GM19035 (cell line): ENCODE data around the gene LZTS3.
"Not testable (repeated sequence)": the region's sequence is repeated elsewhere in the genome, so short reads cannot be mapped to it uniquely, and the experiment has no call there.

Source experiments
- ATAC-seq: cut with Tn5 transposase; IDR thresholded peaks from one replicate; pipeline ENCODE4 v1.9.1; 2021; ENCODE audit not compliant: unreplicated experiment

The LZTS3 gene

DNA sequence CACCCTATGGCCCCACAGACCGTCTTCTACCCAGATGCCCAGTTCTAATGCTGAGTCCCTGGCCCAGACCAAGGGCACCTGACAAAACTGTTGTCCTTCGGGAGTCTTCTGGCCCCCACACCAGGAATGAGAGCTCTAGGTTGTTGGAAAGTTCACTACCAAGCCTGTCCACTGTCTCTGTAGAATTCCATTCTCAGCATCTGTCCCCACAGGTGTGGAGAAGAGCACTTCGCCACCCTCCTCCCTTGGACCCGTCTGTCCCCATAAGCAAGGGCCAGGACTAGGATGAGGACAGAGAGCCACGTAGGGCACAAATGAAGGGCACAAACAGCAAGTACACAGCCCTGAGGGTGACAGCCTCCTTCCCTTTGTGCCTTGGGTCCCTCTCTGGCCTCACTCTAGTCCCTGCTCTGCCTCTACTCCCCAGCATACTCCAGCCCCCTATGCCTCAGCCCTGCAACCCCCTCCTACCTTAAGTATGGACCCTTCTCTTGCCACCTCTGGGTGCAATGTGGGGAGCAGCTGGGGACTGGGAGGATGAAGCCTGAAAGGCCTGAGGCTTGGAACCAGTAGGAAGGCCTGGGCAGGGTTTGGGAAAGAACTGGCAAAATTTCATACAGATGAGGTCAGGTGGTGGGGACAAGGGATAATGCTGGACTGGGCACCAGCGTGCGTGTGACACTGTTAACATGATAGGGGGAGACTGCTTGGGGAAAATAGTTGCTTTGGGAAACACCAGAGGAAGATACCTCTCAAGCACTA lies 4.3 kb downstream of the LZTS3 start:
- no peak for ATAC-seq

DNA sequence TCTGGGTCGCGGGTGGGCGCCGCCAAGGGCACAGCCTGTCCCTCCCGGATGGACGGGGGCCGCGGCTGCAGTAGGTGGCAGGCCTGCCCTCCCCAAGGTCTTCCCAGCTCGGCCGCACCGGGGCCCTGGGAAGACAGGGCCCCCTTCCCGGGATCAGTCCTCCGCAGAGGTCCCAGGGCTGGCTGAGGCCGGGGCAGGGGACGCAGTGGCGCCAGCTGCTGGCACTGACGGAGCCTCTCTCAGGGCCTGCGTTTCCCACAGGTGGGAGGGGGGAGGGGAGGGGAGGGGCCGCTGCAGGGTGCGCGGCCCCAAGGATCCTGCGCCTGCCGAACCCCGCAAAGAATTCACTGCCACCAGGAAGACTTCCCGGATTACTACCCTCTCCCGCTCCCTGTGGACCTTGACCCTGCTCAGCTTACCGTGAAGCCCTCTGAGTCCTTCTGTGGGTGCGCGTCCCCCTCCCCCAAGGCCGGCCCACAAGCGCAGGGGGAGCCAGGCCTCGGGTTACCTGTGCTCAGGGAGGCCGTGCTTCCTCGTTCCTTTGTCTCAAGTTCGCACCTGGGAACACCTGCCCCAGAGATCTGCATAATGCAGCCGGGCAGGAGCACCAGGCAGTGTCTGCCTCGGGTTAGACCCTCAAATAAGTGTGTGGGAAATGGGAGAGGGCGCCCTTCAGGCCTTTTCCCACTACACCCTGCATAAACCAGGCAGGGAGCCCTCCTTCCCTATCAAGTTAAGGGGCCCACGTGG lies 5.1 kb downstream of the LZTS3 start:
- ATAC-seq = no peak

- no peak for ATAC-seq
Measured at GRCh38 chr20:3167738-3168078, 5.6 kb downstream of the LZTS3 start.

DNA sequence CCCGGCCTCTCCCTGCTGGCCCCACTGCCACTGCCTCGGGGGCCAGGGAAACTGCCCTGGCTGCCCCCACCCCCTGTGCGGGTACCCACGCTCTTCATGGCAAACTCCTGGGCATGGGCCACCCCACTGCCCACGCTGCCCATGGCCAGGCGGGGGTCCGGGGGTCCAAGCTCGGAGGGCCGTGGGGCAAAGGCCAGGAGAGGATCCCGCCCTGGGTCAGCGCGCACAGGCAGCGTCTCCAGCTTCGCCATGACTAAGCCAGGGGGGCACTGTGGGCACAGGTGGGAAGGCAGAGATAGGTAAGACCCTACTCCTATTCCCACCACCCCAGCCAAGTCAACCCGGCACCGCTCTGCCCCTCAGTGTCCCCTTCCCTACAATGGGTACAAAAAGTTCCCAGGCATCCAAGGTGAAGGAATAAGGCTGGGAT lies 6.4 kb downstream of the LZTS3 start:
- no peak for ATAC-seq

- ATAC-seq = no peak
Measured at GRCh38 chr20:3166338-3166912, 6.9 kb downstream of the LZTS3 start.

GRCh38 chr20:3165473-3166337 lies 7.6 kb downstream of the LZTS3 start:
- no peak for ATAC-seq

GRCh38 chr20:3164763-3165410 lies 8.5 kb downstream of the LZTS3 start:
- no peak for ATAC-seq

GRCh38 chr20:3164043-3164762 lies 9.1 kb downstream of the LZTS3 start:
- ATAC-seq = no peak

GRCh38 chr20:3163099-3164042 lies 10.0 kb downstream of the LZTS3 start:
- ATAC-seq = no peak

GRCh38 chr20:3162080-3162611 lies 11.2 kb downstream of the LZTS3 start:
- no peak for ATAC-seq

DNA sequence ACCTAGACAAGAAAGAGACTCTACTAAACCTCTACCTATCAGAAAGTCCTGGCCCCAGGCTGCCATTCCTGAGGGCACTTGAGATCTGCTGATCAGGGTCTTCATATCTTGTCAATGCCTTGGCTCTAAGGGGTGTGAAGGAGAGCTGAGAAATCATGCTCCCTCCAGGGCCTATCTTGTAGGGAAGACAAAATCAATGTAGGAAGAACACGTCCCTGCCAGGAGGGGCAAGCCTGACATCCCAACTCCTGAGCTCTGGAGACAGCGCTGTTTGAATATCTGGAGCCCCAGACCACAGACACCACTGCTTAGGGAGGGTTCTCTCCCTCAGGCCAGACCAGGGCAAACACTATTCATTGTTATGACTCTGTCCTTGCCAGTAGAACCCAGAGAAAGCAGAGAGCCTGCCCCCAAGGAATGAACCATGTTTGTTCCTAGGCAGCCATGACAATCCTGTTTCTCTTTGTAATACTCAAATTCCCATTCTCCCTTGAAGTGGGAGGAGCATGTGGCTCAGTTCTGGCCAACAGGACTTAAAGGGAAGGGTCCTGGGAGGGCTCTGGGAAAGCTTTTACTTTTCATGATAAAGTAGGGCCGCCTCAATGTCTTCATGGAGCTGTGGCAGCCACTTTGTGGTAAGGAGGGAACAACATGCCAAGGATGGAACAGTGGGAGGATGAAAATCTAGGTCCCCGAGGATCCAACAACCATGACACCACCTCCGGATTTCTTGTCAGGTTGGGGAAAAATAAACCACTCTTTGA lies 11.9 kb downstream of the LZTS3 start:
- no peak for ATAC-seq

- ATAC-seq = no peak
Measured at GRCh38 chr20:3160418-3160817, 12.9 kb downstream of the LZTS3 start.

- peak; percentile 10 for ATAC-seq
Measured at GRCh38 chr20:3158968-3159431, 14.3 kb downstream of the LZTS3 start.

GRCh38 chr20:3157817-3158216 lies 15.5 kb downstream of the LZTS3 start:
- no peak for ATAC-seq

DNA sequence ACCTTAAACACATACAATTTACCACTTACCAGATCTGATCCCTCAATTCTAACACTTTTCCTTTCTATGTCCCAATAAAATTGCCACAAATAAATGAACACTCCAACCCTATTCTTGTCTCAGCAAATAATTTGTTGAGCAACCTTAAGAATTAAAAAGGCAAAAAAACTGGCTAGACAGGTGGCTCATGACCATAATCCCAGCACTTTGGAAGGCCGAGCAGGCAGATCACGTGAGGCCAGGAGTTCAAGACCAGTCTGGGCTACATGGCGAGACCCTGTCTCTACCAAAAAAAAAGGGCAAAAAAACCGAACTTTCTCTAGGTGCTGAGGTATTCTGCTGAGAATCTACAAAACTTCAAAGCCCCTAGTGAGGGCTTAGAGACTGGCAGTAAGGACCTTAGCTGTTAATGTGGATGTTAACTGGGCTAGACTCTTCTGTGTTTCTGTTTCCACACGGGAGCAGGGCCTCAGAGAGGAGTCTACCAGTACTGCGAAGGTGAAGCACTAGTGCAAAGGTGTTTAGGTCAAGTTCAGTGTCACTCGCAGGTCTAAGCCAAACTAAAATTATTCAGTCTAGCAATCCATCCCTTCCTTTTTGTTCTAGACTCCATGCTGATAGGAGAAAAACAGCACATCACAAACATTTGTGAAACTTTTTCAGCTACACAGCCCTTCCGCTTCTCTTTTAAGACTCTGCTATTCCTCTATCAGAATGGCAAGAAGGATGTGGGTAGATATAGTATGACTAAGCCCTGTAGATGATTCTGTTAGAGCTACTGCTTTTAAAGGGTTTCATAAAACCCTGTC lies 16.3 kb downstream of the LZTS3 start:
- peak; percentile 45 for ATAC-seq

DNA sequence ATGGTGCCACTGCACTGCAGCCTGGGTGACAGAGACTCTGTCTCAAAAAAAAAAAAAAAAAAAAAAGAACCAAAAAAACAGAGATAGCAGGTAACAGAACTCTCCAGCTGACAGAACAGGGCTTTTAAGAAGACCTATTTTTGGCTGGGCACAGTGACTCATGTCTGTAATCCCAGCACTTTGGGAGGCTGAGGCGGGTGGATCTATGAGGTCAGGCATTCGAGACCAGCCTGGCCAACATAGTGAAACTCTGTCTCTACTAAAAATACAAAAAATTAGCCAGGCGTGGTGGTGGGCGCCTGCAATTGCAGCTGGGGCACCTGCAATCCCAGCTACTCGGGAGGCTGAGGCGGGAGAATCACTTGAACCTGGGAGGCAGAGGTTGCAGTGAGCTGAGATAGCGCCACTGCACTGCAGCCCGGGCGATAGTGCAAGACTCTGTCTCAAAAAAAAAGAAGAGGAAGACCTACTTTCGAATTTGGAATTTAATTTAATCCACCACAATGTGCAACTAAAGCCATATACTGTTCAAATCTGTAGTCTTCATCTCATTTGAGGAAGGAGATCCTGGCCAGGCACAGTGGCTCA lies 21.2 kb downstream of the LZTS3 start:
- ATAC-seq = not testable (repeated sequence)

GRCh38 chr20:3150908-3151307 lies 22.4 kb downstream of the LZTS3 start:
- no peak for ATAC-seq
